Activated naive CD4-positive, alpha-beta T cell (primary cell): ENCODE measurements around the gene SENP8.

Experiments
- DNase-seq, 4 experiments: peaks; one replicate each; lab custom pipeline; 2025; lab: John Stamatoyannopoulos, UW

SENP8 gene

DNA sequence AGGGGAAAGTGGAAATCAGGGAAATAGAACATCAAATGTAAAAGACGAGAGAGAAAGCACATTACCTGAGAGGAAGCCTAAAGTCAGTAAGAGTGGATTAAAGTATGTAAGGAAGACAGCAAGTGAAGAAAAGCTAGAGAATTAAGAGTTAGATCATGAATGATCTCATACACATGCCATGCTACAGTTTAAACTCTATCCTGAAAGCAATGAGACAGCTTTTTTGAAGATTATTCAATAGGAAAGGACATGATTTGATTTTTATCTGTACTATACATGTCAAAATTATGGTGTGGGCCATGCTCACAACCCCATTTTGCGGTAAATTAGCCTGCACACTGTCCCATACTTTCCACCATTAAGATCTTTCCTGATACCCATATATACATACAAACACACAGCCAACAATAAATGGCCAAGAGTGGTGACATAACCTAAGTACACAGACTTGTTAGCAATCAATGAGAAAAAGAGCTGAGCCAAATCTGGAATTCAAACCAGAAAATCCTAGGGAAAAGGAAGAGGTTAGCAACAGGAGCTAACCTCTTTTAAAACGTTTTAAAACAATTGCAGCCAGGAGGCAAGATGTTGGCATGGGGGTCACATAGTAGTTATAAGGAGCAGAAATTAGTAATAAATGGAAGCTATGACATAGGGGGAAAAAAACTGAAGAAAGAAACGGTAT, 4.7 kb upstream of the SENP8 start:
- DNase-seq, result no peak

DNA sequence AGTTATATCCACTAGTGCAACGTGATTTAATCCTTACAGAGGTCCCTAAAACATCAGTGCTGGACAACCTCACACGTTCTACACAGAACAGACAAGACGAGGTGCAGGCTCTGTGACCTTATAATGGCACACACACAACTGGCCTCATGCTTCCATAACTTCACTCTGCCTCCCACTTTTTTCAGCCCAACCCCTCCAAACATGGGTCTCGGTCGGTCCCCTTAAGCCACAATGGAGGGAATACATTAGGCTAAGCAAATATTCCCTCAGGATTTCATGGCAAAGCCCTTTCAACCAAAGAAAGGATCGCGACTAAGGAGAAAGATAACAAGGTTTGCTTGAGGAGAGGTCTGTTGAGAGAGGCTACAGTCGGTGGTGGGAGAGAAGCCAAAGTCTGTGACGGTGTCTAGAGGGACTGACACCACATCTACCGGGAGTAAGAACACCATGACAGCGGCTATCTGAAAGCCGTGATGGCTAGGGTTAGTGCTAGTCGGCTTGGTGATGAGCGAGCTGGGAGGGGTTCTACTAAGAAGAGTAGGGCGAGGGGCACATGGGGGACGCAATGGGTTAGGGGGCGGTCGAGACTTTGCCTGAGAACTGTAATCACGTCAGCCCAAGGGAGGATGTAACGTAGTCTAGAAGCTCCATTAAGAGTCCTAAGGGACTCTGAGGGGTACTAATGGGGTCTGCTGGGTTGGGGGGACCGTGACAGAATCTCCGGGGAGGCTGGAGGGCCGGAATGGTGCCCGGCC, 1.3 kb upstream of the SENP8 start:
- DNase-seq, result peak in 1 of 4 experiments; percentile 37

DNA sequence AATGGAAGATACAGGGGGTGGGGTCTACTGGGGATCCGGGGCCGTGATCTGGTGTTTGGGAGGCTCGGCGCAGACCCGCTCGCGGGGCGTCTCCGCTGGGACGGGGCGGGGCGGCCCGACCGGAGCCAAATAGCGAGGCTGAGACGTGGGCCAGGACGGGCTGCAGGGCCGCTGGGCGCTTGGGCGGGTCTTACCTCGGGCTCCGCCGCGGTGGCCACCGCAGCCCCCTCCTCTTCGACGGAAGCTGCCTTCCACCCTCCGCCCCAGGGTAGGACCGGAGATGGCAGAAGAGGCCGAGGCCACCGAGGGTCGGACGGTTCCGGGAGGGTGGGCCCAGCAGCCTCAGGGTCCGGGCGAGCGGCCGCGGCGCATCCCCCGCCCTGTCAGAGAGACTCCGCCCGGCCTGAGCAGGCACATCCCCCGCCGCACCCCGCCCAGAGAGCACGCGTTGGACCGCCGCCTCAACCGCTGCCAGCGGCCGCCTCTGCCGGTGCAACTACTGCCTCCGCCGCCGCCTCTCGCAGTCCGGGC, 652 bp upstream of the SENP8 start:
- DNase-seq, result peak; percentile 47 to 61 (median 56)

DNA sequence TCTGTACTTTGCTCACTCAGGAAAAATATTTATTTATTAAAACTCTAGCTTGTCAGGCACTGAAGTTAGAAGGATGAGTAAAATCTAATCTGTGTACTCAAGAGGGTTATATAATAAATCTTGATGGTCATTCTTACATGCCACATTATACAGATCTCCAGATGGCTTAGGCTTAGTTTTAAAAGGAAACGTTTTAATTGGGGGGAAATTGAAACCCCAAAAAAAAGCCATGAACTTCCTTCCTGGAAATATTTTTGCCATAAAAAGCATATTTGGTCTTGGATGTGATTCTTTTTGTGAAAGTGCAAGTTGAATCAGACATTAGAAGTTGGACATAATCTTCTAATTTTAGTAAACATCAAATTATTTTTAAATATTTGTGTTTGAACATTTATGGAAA, 6.0 kb downstream of the SENP8 start:
- DNase-seq, result no peak

DNA sequence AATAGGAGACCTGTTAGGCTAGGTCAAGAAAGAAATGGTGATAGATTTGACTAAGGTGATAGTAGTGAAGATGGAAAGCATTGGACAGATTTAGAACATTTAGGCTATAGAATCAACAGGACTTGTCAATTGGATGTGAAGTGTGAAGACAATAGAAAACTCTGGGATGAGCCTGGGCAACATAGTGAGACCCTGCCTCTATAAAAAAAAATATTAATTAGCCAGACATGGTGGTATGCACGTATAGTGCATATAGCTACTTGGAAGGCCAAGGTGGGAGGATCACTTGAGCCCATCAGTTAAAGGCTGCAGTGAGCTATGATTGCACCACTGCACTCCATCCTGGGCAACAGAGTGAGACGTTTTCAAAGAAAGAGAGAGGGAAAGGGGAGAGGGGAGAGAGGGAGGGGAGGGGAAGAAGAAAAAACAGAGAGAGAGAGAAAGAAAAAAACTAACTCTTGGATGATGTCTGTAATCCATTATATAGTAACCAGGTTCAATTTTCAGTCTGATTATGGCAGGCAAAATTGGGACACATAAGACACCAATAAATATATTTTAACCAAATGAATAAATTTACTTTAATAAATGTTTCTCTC, 9.6 kb downstream of the SENP8 start:
- no peak for DNase-seq

DNA sequence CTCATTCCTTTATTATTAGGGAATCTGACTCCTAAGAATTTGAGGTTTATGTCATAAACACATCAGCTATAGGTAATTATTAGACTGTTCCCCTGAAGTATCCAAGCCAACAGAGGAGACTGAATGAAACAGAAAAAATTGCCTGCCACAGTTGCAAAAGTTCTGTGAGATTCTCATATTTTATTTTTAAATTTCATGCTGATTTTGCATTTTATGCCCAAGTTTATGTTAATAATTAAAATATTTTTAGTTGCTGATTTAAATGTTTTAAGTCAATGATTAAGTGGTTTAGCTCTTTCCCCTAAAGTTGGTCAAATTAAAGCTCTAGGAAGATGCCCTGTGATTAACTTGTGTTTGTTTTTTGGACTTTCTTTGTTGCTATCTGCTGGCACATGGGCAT, 10.2 kb downstream of the SENP8 start:
- DNase-seq, result no peak

DNA sequence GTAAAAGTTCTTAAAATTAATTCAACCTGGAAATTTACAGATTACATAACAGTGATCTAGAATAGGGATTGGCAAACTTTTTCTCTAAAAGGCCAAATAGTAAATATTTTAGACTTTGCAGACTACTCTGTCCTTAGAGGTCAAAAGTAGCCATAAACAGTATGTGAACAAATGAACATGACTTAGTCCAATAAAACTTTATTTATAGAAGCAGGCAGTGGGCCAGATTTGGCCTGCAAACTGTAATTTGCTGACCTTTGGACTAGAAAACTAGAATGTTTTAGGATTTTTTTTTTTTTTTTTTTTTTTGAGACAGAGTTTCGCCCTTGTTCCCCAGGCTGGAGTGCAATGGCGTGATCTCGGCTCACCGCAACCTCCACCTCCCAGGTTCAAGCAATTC, 12.1 kb downstream of the SENP8 start:
- no peak for DNase-seq

DNA sequence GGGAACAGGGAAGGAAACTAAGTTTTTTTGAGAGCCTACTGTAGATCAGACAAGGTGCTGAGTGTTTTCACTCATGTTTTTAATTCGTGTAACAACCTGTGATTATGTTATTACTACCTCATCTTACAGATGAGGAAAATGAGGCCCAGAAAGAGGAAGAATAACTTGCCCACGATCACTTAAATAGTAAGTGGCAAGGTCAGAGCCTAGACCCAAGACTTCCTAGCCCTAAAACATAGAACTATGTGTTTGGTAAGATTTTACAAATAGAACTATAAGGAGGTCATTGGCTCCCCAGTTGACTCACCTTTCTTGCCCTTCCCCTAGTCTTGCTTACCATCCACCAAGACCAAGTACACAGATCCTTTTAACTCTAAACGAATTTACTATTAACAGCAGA, 13.7 kb downstream of the SENP8 start:
- no peak for DNase-seq

DNA sequence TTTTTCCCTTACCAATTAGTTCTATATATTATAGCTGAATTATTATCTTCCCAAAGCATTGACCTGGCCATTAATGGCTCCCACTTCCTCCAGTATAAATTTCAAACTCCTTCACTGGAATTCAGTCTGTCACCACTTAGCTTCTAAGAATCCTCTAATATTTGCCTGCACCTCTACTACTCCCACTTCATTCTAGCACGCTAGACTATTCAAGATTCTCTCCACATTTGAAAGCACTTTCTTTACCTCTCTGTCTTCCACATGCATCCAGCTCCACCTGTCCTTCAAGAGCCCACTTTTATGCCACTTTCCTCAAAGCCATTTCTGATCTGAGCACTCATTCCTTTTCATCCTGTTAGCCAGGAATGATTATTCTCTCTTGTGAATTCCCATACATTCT, 15.0 kb downstream of the SENP8 start:
- DNase-seq, result no peak

DNA sequence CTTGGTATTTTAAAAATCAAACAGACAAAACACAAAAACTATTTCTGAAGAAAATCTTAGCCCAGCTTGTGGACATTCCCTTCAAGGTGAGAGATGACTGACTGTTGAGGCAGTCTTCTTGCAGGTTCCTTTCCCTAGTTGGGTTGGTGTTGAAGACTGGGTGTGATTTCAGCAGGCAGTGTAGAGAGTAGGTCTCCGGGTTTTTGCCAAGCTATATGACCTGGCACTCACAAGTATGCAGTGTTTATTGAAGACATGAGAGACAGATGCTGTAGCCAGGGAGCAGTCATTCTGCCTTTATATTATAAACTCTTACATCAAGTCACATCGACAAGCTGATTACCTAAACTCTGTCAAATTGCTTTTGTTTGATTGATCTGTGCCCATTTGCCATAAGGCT, 17.5 kb downstream of the SENP8 start:
- DNase-seq, result no peak

DNA sequence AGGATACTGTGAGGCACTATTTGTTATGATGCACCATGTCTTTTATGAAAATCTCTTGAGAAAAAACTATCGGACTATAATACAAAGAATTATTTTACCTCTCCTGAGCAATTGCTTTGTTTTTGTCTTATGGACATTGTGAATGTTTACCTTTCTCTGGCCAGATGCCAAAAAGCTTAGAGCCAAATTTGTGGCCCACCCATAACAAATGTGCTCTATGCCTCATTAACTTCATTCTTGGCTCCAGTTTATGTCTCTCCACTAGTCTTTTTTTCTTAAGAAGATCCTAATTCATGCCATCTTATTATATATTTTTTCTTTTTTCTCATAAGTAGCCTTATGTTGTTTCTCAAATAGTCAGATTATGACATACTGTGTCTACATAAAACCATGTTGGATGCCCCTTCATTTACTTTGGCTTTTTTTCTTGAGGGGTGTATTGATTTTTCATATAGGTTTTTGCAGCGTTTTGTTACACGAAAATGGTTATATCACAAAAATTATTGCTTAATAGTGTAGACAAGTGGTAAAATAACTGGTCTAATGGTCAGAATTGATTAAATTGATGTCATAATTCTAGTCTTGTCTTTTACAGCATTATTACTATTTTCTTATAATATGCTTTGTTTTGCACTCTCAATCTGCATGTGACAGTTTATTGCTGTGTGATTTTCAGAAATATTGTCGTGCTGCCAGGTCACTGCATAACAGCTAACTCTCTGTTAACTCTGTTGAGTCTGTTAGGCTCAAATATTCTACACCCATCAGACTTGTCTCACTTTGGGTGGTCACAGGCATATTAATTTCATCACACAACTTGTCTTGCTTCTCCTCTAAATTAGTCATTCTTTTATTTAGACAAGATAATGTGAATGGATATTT, 18.2 kb downstream of the SENP8 start:
- no peak for DNase-seq

DNA sequence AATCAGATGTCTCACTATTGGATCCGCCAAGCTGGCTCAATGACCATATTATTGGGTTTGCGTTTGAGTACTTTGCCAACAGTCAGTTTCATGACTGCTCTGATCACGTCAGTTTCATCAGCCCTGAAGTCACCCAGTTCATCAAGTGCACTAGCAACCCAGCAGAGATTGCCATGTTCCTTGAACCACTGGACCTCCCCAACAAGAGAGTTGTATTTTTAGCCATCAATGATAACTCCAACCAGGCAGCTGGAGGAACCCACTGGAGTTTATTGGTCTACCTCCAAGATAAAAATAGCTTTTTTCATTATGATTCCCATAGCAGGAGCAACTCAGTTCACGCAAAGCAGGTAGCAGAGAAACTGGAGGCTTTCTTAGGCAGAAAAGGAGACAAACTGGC, 21.5 kb downstream of the SENP8 start:
- DNase-seq, result no peak

DNA sequence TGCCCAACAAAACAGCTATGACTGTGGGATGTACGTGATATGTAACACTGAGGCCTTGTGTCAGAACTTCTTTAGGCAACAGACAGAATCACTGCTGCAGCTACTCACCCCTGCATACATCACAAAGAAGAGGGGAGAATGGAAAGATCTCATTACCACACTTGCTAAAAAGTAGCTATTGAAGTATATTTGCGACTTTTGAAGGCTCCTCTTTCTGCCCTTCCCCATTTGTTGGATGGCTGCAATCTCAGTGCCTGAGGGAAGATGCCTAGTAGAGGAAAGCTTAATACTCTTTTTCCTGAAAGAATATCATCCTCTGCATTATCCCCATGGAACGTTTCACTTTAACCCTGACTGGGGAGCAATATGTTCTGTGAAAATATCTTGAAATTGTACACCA, 21.9 kb downstream of the SENP8 start:
- no peak for DNase-seq

DNA sequence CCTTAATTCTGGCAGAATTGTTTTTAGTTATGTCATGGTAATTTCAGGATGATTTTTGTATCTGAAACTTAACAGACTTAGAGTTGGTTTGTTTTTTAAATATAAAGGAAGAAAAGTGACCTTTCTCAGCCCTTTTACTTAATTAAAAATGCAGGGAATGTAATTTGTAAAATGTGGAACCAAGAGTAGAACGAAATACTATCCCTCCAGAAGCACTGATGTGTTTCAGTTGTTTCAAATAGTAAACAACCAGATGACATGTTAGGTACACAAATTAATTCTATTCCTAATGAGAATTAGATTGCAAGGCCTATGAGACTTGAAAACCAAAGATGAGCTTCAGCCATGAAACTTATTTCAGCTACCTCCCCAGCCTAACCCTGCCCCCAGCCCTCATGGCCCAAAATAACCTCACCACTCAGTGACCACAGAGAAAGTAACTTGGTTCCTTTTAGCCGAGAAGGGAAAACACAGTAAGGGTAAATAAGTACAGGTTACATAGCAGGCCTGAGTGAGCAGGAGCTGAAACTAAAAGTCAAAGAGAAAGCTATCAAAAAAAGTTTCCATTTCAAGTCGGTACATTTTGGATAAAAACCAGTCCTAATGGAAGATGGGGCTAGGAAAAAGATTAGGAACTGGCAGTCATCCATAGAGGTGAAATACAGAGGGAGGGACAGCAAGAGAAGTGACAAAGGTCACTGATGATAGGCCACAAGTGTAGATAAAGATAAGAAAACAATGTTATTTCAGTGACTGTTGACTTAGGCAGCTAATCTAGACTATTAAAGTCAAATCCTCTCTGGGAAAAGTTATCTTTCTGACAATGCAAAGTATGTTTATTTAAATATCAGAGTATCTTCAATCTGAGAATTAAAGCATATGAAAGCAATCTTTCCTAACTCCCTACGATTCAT, 23.2 kb downstream of the SENP8 start:
- DNase-seq, result no peak

DNA sequence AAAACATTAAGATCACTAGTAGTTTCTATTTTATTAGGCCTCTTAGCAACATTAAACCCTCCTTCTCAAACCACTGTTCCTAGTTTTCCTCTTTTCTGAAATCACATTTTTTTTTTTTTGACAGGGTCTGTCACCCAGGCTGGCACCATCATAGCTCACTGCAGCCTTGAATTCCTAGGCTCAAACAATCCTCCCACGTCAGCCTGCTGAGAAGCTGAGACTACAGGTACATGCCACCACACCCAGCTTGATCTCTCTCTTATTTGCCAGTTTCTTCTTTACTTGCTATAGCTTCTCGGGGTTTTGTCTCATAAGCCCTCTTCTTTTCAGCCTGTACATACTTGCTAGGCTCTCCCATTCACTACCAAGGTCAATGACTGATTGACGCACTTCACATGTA, 28.0 kb downstream of the SENP8 start:
- DNase-seq, result no peak

DNA sequence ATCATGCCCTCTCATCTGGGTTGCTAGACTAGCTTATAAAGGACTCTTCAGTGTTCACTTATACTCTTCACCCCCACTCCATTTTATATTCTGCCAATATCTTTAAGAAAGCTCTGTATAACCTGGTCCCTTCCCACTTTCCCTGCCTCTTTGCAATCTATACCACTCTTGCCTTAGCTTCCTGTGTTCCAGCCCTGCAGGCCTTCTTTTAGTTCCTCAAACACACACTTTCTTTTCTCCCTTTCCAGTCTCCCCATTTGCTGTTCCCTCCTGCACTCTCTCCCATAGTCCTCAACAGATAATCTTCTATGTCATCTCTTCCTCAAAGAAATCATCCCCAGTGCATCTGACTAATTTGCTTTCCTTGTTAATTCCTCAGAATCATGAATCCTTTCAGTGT, 28.7 kb downstream of the SENP8 start:
- no peak for DNase-seq

DNA sequence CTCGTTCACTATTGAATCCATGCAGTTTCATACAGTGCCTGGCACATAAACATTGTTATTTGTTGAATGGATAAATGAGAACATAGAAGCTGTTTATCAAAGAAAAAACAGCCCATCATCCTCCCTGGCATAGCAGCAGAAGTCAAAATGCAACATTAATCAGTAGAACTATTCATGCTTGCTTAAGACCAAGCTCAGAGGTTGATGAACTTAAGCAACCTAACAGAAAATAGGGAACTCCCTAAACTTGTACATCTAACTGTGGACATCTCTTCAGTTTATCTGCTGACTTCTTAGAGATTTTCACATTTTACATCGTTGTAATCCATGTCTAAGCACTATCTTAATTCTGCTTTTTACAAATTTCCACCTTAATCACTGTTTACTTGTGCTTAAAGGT, 29.2 kb downstream of the SENP8 start:
- no peak for DNase-seq

DNA sequence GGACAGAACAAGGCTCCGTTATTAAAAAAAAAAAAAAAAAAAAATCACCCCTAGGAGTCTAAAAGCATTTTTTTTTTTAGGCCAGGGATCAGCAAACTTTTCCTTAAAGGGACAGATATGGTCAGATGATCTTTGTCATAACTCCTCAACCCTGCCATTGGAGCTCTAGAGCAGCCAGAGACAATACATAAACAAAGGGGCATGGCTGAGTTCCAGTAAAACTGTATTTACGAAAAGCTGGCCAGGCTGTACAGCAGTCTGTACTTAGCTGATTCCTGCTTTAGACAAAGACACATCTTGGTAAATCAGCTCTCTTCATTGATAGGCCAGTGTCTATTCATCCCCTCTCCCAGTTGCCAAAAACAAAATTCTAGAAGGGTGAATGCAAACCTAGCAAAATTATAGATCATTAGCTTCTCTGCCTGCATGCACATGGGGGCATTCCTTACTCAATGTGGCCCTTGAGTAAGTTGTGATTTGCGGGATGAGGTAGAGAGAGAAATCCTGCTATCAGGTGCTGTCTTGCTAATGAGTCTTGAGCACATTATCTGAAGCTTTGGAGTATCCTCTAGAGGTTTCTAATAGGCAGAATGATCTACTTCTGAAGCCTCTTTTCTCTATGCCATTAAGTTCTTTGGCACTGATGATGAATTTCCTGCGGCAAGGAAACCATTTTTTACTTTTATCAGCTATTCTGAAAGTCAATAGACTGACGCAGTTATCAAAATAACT, 35.2 kb downstream of the SENP8 start:
- DNase-seq, result no peak

DNA sequence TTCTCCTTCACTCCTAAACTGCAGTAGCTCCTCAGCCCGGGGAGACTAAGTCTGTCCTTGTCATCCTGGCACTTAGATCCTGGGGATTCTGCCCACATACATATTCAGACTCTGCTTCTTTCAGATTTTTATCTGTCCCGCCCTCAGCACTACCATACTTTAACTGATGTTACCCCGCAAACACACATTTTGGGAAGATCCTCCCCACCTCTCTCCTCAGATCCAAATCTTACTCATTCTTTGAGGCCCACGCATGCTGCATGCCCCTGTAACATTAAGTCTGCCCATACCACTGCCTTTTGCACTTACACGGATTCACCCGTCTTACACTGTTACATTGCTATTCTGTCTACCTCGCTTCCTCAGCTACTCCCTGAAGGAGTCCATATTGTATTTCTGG, 36.1 kb downstream of the SENP8 start:
- no peak for DNase-seq

DNA sequence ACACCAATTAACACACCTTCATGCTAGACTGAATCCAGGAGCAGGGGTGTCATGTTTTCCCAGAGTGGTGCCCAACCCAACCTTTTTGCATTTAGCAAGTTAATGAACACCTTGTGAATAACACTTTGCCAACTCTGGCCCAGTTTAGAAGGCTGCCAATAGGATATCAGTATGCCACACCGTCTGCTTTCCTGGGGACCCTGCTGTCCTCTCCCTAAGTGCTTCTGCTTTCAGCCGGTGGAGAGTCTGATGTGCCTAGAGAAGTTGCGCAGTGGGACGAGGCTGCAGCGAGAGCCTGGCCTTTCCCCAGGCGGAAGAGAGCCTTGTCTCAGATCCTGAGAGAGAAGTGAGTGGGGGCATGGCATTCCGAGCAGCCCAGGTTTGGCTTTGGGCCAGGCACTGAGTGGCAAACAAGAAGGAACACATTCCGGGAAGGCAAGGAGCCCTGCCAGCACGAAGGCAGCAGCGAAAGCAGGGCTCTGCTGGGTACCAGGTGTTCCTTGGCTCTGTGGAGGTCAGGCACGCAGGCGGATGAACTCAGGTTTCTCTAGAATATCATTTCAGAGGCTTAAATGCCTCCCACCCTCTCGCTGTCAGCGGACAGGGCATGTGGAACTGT, 36.9 kb downstream of the SENP8 start:
- no peak for DNase-seq
